ENCODE measurements around the gene MACROD2.

Gene MACROD2

GRCh38 chr20:16078172-16078898 is 2083.0 kb downstream of the MACROD2 start:
- DNase-seq = no peak

GRCh38 chr20:16081421-16081820 is 2086.1 kb downstream of the MACROD2 start:
- DNase-seq = no peak

- no peak for DNase-seq
Measured at GRCh38 chr20:16082051-16082550, 2086.8 kb downstream of the MACROD2 start.

GRCh38 chr20:16083639-16084280 is 2088.4 kb downstream of the MACROD2 start:
- DNase-seq = no peak

- DNase-seq = no peak
Measured at GRCh38 chr20:16095226-16095625, 2099.9 kb downstream of the MACROD2 start.

- DNase-seq = no peak
Measured at GRCh38 chr20:16096756-16097326, 2101.5 kb downstream of the MACROD2 start.

- no peak for DNase-seq
Measured at GRCh38 chr20:16097788-16098187, 2102.5 kb downstream of the MACROD2 start.

GRCh38 chr20:16098890-16099639 is 2103.7 kb downstream of the MACROD2 start:
- DNase-seq = no peak

- DNase-seq = no peak
Measured at GRCh38 chr20:16100111-16100510, 2104.8 kb downstream of the MACROD2 start.

- DNase-seq = no peak
Measured at GRCh38 chr20:16100767-16101166, 2105.5 kb downstream of the MACROD2 start.

Data from hematopoietic multipotent progenitor cell treated with erythropoietin and hydrocortisone succinate and interleukin-3 and kit ligand, for 6 days (in vitro differentiated cells).